Mucosa of rectum (tissue), 2 donors: ENCODE results near the gene EAF1.
"Not testable (repeated sequence)": the region's sequence is repeated elsewhere in the genome, so short reads cannot be mapped to it uniquely, and the experiment has no call there.

Experiments used
- H3K27ac ChIP-seq, 2 donors: one replicate each; pipeline ENCODE4 v1.7.0; 2013; ENCODE audit warnings: inconsistent platforms in 2 of 2, low read depth in 2 of 2, low read length in 2 of 2
- H3K27me3 ChIP-seq, 2 donors: one replicate each; pipeline ENCODE4 v1.7.0; 2013; ENCODE audit warnings: low read length in 2 of 2; ENCODE audit not compliant: control insufficient read depth in 2 of 2, insufficient read depth in 2 of 2
- H3K36me3 ChIP-seq, 2 donors: one replicate each; pipeline ENCODE4 v1.7.0; 2013; ENCODE audit warnings: low read length in 2 of 2; ENCODE audit not compliant: control insufficient read depth in 2 of 2, insufficient read depth in 2 of 2
- H3K4me1 ChIP-seq, 2 donors: one replicate each; pipeline ENCODE4 v1.7.0; 2013; ENCODE audit warnings: low read length in 2 of 2, mild to moderate bottlenecking in 1 of 2; ENCODE audit not compliant: control insufficient read depth in 2 of 2, insufficient read depth in 2 of 2
- H3K4me3 ChIP-seq, 2 donors: one replicate each; pipeline ENCODE4 v1.7.0; 2013; ENCODE audit warnings: low read length in 2 of 2
- H3K9ac ChIP-seq, 2 donors: one replicate each; pipeline ENCODE4 v1.7.0; 2013; ENCODE audit warnings: low read length in 2 of 2, low read depth in 1 of 2, mild to moderate bottlenecking in 1 of 2
- H3K9me3 ChIP-seq, 2 donors: one replicate each; pipeline ENCODE4 v1.7.0; 2013; ENCODE audit warnings: low read length in 2 of 2; ENCODE audit not compliant: control insufficient read depth in 2 of 2
- donor health status: healthy.
- donor health status: Normal muscosa, but diverticular disease.

EAF1 gene

GRCh38 chr3:15427182-15427880, at the start of gene EAF1, which contains the start of gene METTL6:
TSS of gene EAF1 (plus strand) at chr3:15427598. CDS start at chr3:15427780, 182 bp downstream.
TSS of gene METTL6 (minus strand) at chr3:15427544. CDS start at chr3:15426511, 1,033 bp downstream.
- peak within 1 kb of the TSS; percentile 59 to 63 for H3K27ac ChIP-seq
- H3K9ac ChIP-seq: peak within 1 kb of the TSS; percentile 86 to 87
- H3K36me3 ChIP-seq: peaks cover 13 to 21% of the 10 kb centered on the region in 2 donors
- H3K27me3 ChIP-seq: no peaks in the 10 kb centered on the region
- H3K9me3 ChIP-seq: no peaks in the 10 kb centered on the region
- H3K4me3 ChIP-seq: peak within 1 kb of the TSS; percentile 85 to 94
- H3K4me1 ChIP-seq: peaks cover 10 to 13% of the 10 kb centered on the region in 2 donors

DNA sequence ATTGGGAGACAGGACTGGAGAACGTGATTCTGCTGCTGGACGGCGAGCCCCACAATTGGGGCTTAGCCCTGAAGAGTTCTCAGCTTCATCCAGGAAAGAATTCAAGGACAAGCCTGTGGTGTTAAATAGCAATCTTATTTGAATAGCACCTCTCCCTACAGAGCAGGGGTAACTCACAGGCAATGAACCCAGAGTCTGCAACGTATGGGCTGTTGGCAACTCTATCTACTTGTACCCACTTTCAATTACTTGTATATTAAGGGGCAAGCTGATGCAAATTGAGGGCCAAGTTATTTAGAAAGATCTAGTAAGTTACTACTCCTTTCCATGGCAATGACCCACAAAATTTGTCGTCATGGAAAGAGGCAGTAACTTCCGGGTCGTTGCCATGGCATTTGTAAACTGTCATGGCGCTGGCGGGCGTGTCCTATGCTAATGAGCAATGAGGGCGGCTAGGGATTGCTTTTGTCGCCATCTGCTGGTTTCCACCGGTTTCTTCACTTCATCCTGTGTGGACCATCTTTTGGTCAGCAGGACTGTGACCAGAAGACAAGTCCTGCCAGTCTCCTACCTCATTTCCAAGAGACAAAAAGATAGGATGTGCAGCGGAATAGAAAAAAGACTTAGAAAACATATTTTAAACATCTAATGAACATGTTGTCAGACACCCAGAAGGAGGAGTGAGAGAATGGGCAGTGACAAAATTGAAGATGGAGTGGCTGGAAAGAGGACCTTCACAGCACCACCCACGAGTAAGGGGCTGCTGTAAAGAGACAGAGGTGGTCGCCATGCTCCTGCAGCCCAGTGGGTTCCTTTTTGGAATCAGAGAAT, 49.2 kb upstream of the EAF1 start:
- Histone ChIP-seq H3K9me3 (no peaks in the 10 kb centered on the region), H3K27me3 (no peaks in the 10 kb centered on the region), H3K4me1 (peaks cover 9 to 10% of the 10 kb centered on the region in 2 donors), H3K4me3 (peak overlapping the region; percentile 4 to 8), H3K9ac (no peak overlapping the region), H3K36me3 (no peaks in the 10 kb centered on the region), H3K27ac (peak overlapping the region; percentile 16 to 44)

DNA sequence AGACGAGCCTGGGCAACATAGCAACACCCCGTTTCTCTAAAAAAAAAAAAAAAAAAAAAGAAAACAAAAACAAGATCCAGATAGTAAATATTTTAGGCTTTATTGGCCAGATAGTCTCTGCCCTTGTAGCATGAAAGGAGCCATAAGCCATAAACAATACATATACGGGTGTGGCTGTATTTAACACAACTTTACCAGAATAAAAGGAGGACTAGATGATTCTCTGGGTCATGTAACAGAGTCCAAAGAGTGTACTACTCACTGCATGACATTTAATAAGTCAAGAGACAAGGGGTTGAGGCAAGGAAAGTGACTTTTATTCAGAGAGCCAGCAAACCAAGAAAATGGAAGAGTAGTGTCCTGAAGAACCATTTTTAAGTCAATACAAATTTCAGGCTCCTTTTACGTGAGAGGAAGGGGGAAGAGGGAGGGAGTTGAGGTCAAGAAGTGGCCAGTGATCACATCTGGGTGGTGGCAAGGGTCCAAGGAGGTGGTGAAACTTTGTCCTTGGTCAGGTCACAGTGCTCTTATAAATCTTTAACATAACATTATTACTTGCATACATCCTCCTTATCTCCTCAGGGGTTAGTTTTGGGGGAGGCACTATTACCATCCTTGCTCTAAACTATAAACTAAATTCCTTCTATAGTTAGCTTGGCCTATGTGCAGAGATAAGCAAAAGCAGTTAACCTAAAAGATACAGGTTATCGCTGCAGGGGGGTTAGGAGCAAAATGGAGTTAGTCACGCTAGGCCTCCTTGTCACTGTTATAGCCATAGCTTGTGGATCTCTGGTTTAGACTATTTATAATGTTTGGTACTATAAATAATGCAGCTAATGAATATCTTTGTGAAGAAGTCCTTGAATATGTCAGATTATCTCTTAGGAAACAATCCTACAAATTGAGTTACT, 46.2 kb upstream of the EAF1 start:
- H3K36me3 ChIP-seq: no peaks in the 10 kb centered on the region
- no peak overlapping the region for H3K9ac ChIP-seq
- H3K4me3 ChIP-seq: peak overlapping the region in 1 of 2 donors; percentile 7
- no peaks in the 10 kb centered on the region for H3K27me3 ChIP-seq
- H3K27ac ChIP-seq: no peak overlapping the region
- peaks cover 9 to 10% of the 10 kb centered on the region in 2 donors for H3K4me1 ChIP-seq
- H3K9me3 ChIP-seq: no peaks in the 10 kb centered on the region

DNA sequence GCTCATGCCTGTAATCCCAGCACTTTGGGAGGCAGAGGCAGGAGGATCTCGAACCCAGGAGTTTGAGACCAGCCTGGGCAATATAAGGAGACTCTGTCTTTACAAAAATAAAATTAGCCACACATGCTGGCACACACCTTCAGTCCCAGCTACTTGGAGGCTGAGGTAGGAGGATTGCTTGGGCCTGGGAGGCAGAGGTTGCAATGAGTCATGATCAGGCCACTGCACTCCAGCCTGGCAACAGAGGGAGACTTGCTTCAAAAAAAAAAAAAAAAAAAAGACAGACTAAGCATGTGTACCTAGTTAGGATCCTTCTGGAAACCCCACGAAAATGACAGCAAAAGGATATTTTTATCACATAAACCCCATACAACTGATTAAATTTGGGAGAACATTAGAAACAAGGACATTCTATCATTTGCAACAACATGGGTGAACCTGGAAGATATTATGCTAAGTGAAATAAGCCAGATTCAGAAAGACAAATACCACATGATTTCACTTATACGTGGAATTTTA, 44.9 kb upstream of the EAF1 start:
- H3K4me3 ChIP-seq: no peak overlapping the region
- H3K27me3 ChIP-seq: no peaks in the 10 kb centered on the region
- H3K36me3 ChIP-seq: no peaks in the 10 kb centered on the region
- peaks cover 10 to 11% of the 10 kb centered on the region in 2 donors for H3K4me1 ChIP-seq
- H3K9ac ChIP-seq: no peak overlapping the region
- no peaks in the 10 kb centered on the region for H3K9me3 ChIP-seq
- no peak overlapping the region for H3K27ac ChIP-seq

GRCh38 chr3:15384510-15385237, 42.7 kb upstream of the EAF1 start:
- H3K9me3 ChIP-seq: no peaks in the 10 kb centered on the region
- H3K27ac ChIP-seq: peak overlapping the region; percentile 6 to 77
- H3K36me3 ChIP-seq: no peaks in the 10 kb centered on the region
- peaks cover 7 to 8% of the 10 kb centered on the region in 2 donors for H3K4me1 ChIP-seq
- H3K27me3 ChIP-seq: no peaks in the 10 kb centered on the region
- no peak overlapping the region for H3K9ac ChIP-seq
- no peak overlapping the region for H3K4me3 ChIP-seq

- not testable (repeated sequence) for H3K27me3 ChIP-seq, H3K9ac ChIP-seq, H3K4me1 ChIP-seq, H3K9me3 ChIP-seq, H3K36me3 ChIP-seq, H3K4me3 ChIP-seq
- H3K27ac ChIP-seq: peak overlapping the region; percentile 18 to 61
These were observed 42.1 kb upstream of the EAF1 start for GRCh38 chr3:15385238-15385695.

- Histone ChIP-seq H3K27ac (no peak overlapping the region), H3K4me3 (no peak overlapping the region), H3K36me3 (no peaks in the 10 kb centered on the region), H3K27me3 (no peaks in the 10 kb centered on the region), H3K4me1 (peaks cover 5 to 8% of the 10 kb centered on the region in 2 donors), H3K9me3 (no peaks in the 10 kb centered on the region), H3K9ac (no peak overlapping the region)
These were observed 41.3 kb upstream of the EAF1 start for GRCh38 chr3:15385901-15386653.

DNA sequence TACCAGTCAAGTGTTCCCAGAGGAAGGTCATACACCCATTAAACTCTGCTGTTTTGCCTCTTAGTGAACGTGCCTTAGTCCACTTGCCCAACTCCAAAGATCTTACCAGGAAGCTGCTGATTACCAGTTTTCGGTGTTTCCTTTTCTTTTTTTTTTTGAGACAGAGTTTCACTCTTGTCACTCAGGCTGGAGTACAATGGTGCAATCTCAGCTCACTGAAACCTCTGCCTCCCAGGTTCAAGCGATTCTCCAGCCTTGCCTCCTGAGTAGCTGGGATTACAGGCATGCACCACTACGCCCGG, 40.8 kb upstream of the EAF1 start:
- not testable (repeated sequence) for H3K4me1 ChIP-seq, H3K9ac ChIP-seq, H3K27ac ChIP-seq, H3K36me3 ChIP-seq, H3K9me3 ChIP-seq, H3K4me3 ChIP-seq, H3K27me3 ChIP-seq

GRCh38 chr3:15387171-15387581, 40.2 kb upstream of the EAF1 start:
- H3K27ac ChIP-seq: no peak overlapping the region
- H3K9me3 ChIP-seq: no peaks in the 10 kb centered on the region
- no peaks in the 10 kb centered on the region for H3K27me3 ChIP-seq
- no peak overlapping the region for H3K9ac ChIP-seq
- H3K36me3 ChIP-seq: no peaks in the 10 kb centered on the region
- no peak overlapping the region for H3K4me3 ChIP-seq
- peaks cover 0 to 2% of the 10 kb centered on the region in 2 donors for H3K4me1 ChIP-seq
